OCI-LY1 (cell line): Measurements from ENCODE around the gene SPOCK1.

Source experiments
- H2AFZ ChIP-seq: fragments of 200-600 bp; sonication (generic), shearing (Covaris generic); 2 replicates; pipeline ENCODE4 v1.6.0; 2014; ENCODE audit warnings: antibody characterized with exemption, mild to moderate bottlenecking, low read length
- H3F3A ChIP-seq: fragments of 200-600 bp; sonication (generic), shearing (Covaris generic); 2 replicates; pipeline ENCODE4 v1.6.0; 2014; ENCODE audit warnings: mild to moderate bottlenecking, antibody characterized with exemption, low read length, moderate library complexity; ENCODE audit not compliant: insufficient read depth
- H3K27ac ChIP-seq: fragments of 200-600 bp; sonication (generic); 2 replicates; pipeline ENCODE4 v1.5.1; 2014; ENCODE audit warnings: low read length, mixed run types, mild to moderate bottlenecking, low read depth; ENCODE audit not compliant: poor library complexity, severe bottlenecking
- H3K27me3 ChIP-seq: fragments of 200-600 bp; sonication (generic); 2 replicates; pipeline ENCODE4 v1.6.0; 2014; ENCODE audit warnings: antibody characterized with exemption, mild to moderate bottlenecking, low read length, moderate library complexity; ENCODE audit not compliant: insufficient read depth
- H3K36me3 ChIP-seq: fragments of 200-600 bp; sonication (generic); 2 replicates; pipeline ENCODE4 v1.6.1; 2014; ENCODE audit warnings: mild to moderate bottlenecking, antibody characterized with exemption, low read length, moderate library complexity, mixed read lengths; ENCODE audit not compliant: insufficient read depth
- H3K4me1 ChIP-seq: fragments of 200-600 bp; sonication (generic); 2 replicates; pipeline ENCODE4 v1.5.1; 2014; ENCODE audit warnings: mild to moderate bottlenecking, low read length, moderate library complexity; ENCODE audit not compliant: insufficient read depth, severe bottlenecking
- H3K4me2 ChIP-seq: fragments of 200-600 bp; sonication (generic), shearing (Covaris generic); 2 replicates; pipeline ENCODE4 v1.6.1; 2014; ENCODE audit warnings: low read length
- H3K4me3 ChIP-seq: fragments of 200-600 bp; sonication (generic); 2 replicates; pipeline ENCODE4 v1.5.1; 2014; ENCODE audit warnings: low read length, low read depth, mild to moderate bottlenecking, mixed read lengths; ENCODE audit not compliant: poor library complexity, severe bottlenecking
- H3K79me2 ChIP-seq: fragments of 200-600 bp; shearing (Covaris generic); 2 replicates; pipeline ENCODE4 v1.6.1; 2016; ENCODE audit warnings: mixed run types, low read length, mixed read lengths; ENCODE audit not compliant: insufficient read depth
- H3K9ac ChIP-seq: fragments of 200-600 bp; sonication (generic), shearing (Covaris generic); 2 replicates; pipeline ENCODE4 v1.6.1; 2014; ENCODE audit warnings: mild to moderate bottlenecking, low read length, mixed read lengths
- H3K9me2 ChIP-seq: fragments of 200-600 bp; sonication (generic), shearing (Covaris generic); 2 replicates; pipeline ENCODE4 v1.6.1; 2014; ENCODE audit warnings: low read depth, mild to moderate bottlenecking, low read length, mixed read lengths
- H3K9me3 ChIP-seq: fragments of 200-600 bp; shearing (Covaris generic); 2 replicates; pipeline ENCODE4 v1.6.1; 2014; ENCODE audit warnings: low read length, mixed read lengths
- H4K20me1 ChIP-seq: fragments of 200-600 bp; sonication (generic), shearing (Covaris generic); 2 replicates; pipeline ENCODE4 v1.6.0; 2016; ENCODE audit warnings: mild to moderate bottlenecking, low read length; ENCODE audit not compliant: insufficient read depth
- CTCF ChIP-seq: fragments of 200-600 bp; sonication (generic), shearing (Covaris generic); IDR thresholded peaks from 2 replicates; pipeline ENCODE4 v1.5.1; 2017; ENCODE audit warnings: mild to moderate bottlenecking, antibody characterized with exemption, low read length, moderate library complexity, mixed read lengths
- EZH2 ChIP-seq: fragments of 200-600 bp; sonication (generic), shearing (Covaris generic); IDR thresholded peaks from 2 replicates; pipeline ENCODE4 v1.8.0; 2017; ENCODE audit warnings: borderline replicate concordance, mixed run types, mild to moderate bottlenecking, antibody characterized with exemption, low read length, moderate library complexity, mixed read lengths

Gene SPOCK1

GRCh38 chr5:137114529-137114928, 384.6 kb downstream of the SPOCK1 start:
- Histone ChIP-seq H3K4me3 (no peak overlapping the region), H3K9ac (no peak overlapping the region), H3K36me3 (no peaks in the 10 kb centered on the region), H3K27me3 (no peaks in the 10 kb centered on the region; the same call in 1 of the 2 replicates), H3K27ac (no peak overlapping the region), H4K20me1 (no peaks in the 10 kb centered on the region), H3K4me1 (peaks cover 8% of the 10 kb centered on the region), H2AFZ (no peak overlapping the region), H3F3A (no peaks in the 10 kb centered on the region), H3K79me2 (no peaks in the 10 kb centered on the region), H3K9me3 (no peaks in the 10 kb centered on the region), H3K9me2 (no peaks in the 10 kb centered on the region), H3K4me2 (no peak overlapping the region)
- TF ChIP-seq EZH2 (no peak), CTCF (no peak)

GRCh38 chr5:137113939-137114338, 385.2 kb downstream of the SPOCK1 start:
- H3K36me3 ChIP-seq = no peaks in the 10 kb centered on the region
- H4K20me1 ChIP-seq = no peaks in the 10 kb centered on the region
- H3K4me3 ChIP-seq = no peak overlapping the region
- H3K27me3 ChIP-seq = no peaks in the 10 kb centered on the region; the same call in 1 of the 2 replicates
- H3F3A ChIP-seq = no peaks in the 10 kb centered on the region
- H2AFZ ChIP-seq = no peak overlapping the region
- H3K4me2 ChIP-seq = no peak overlapping the region
- TF ChIP-seq CTCF = no peak
- TF ChIP-seq EZH2 = no peak
- no peaks in the 10 kb centered on the region for H3K9me2 ChIP-seq
- H3K9me3 ChIP-seq = no peaks in the 10 kb centered on the region
- H3K27ac ChIP-seq = no peak overlapping the region
- no peak overlapping the region for H3K9ac ChIP-seq
- peaks cover 8% of the 10 kb centered on the region for H3K4me1 ChIP-seq
- no peaks in the 10 kb centered on the region for H3K79me2 ChIP-seq

- Histone ChIP-seq H3K9me2 (no peaks in the 10 kb centered on the region), H3K4me2 (no peak overlapping the region), H3K27me3 (no peaks in the 10 kb centered on the region; the same call in 1 of the 2 replicates), H3K9ac (no peak overlapping the region), H3F3A (no peaks in the 10 kb centered on the region), H3K79me2 (no peaks in the 10 kb centered on the region), H3K9me3 (no peaks in the 10 kb centered on the region), H3K36me3 (no peaks in the 10 kb centered on the region), H3K27ac (no peak overlapping the region), H2AFZ (no peak overlapping the region), H3K4me1 (peaks cover 8% of the 10 kb centered on the region), H3K4me3 (no peak overlapping the region), H4K20me1 (no peaks in the 10 kb centered on the region)
- no peak for TF ChIP-seq EZH2
- no peak for TF ChIP-seq CTCF
Measured at GRCh38 chr5:137113161-137113560, 386.0 kb downstream of the SPOCK1 start.
